ENCODE results near the gene KLC3.

DNA sequence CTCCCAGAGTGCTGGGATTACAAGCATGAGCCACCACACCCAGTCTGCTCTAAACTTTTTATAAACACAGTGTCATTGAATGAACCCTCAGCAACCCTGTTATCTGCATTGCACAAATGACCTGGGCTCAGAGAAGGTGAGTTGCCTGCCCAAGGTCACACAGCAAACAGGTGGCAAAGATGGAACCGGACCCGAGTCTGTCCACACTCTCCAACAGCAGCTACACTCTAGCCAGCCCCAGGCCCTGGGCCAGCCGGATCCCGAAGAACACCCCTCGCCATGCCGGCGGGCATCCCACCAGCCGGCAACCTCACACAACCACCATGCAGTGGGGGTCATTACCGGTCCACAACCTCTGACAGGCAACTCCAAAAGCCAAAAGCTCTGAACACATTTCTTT is 15.4 kb downstream of the KLC3 start:
- TF ChIP-seq, protein P1, sequence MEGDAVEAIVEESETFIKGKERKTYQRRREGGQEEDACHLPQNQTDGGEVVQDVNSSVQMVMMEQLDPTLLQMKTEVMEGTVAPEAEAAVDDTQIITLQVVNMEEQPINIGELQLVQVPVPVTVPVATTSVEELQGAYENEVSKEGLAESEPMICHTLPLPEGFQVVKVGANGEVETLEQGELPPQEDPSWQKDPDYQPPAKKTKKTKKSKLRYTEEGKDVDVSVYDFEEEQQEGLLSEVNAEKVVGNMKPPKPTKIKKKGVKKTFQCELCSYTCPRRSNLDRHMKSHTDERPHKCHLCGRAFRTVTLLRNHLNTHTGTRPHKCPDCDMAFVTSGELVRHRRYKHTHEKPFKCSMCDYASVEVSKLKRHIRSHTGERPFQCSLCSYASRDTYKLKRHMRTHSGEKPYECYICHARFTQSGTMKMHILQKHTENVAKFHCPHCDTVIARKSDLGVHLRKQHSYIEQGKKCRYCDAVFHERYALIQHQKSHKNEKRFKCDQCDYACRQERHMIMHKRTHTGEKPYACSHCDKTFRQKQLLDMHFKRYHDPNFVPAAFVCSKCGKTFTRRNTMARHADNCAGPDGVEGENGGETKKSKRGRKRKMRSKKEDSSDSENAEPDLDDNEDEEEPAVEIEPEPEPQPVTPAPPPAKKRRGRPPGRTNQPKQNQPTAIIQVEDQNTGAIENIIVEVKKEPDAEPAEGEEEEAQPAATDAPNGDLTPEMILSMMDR (IDR thresholded peaks at IDR 0.05; ENCODE audit: control extremely low read depth in 1 of 3, insufficient read depth in 1 of 3, low read depth in 1 of 3, low read length in 3 of 3): no peak
- TF ChIP-seq YY1 (IDR thresholded peaks at IDR 0.05; ENCODE audit: low read depth, low read length): no peak
- no peak for TF ChIP-seq RFX5 (IDR thresholded peaks at IDR 0.05; ENCODE audit: borderline replicate concordance, low read depth, low read length)
- no peak for TF ChIP-seq EZH2 (IDR thresholded peaks at IDR 0.05; ENCODE audit: low read depth, low read length, severe bottlenecking)
- no peak for TF ChIP-seq SRF (IDR thresholded peaks at IDR 0.05; ENCODE audit: low read depth, low read length)
- no peak for TF ChIP-seq POLR2AphosphoS5 (IDR thresholded peaks at IDR 0.05; ENCODE audit: low read depth, low read length)
- TF ChIP-seq CEBPB (IDR thresholded peaks at IDR 0.05; ENCODE audit: low read depth, low read length): no peak
- no peak for TF ChIP-seq CHD1 (IDR thresholded peaks at IDR 0.05; ENCODE audit: low read depth, low read length)
- TF ChIP-seq MAFK (IDR thresholded peaks at IDR 0.05; ENCODE audit: low read depth, low read length): no peak
- TF ChIP-seq RXRA (IDR thresholded peaks at IDR 0.05; ENCODE audit: insufficient read depth, low read depth, low read length): no peak
- TF ChIP-seq CHD2 (IDR thresholded peaks at IDR 0.05; ENCODE audit: low read length): no peak
- TF ChIP-seq EP300 (IDR thresholded peaks at IDR 0.05; ENCODE audit: borderline replicate concordance in 1 of 2, low read depth in 2 of 2, low read length in 2 of 2): no peak
- TF ChIP-seq NANOG (IDR thresholded peaks at IDR 0.05; ENCODE audit: insufficient read depth, low read depth, low read length, poor library complexity, severe bottlenecking): no peak
- no peak for TF ChIP-seq POLR2A (IDR thresholded peaks at IDR 0.05; ENCODE audit: control extremely low read depth in 1 of 2, low read depth in 2 of 2, low read length in 2 of 2)

Measured in H1 (cell line).